Measurements from ENCODE around the gene PDS5A. TPM values are rescaled to one million over a fixed set of nuclear protein-coding genes. Genes with fewer than 3 reads are reported as not detected.
A peak's percentile ranks its signal among the peaks of the same experiment; 100 is the strongest.

PDS5A gene
- total RNA-seq, 1 donor from 2014 or later, result 66.0 TPM

- Mint-ChIP-seq H3K27me3 (ENCODE audit: unreplicated experiment) (peaks cover 3% of the 10 kb centered on the region), H3K4me3 (ENCODE audit: unreplicated experiment) (no peak overlapping the region), H3K4me1 (ENCODE audit: low read depth, unreplicated experiment) (peaks cover 18% of the 10 kb centered on the region), H3K9me3 (ENCODE audit: unreplicated experiment) (peaks cover 2% of the 10 kb centered on the region), H3K36me3 (ENCODE audit: unreplicated experiment) (no peaks in the 10 kb centered on the region), H3K27ac (ENCODE audit: unreplicated experiment) (no peak overlapping the region)
- TF ChIP-seq CTCF (IDR thresholded peaks at IDR 0.05; ENCODE audit: partially characterized antibody, unreplicated experiment), result no peak
- no peak for DNase-seq
Measured at GRCh38 chr4:39932776-39933402, 44.8 kb downstream of the PDS5A start.

GRCh38 chr4:39931441-39931901 lies 46.2 kb downstream of the PDS5A start:
- Mint-ChIP-seq H3K9me3 (ENCODE audit: unreplicated experiment) (peaks cover 2% of the 10 kb centered on the region), H3K27ac (ENCODE audit: unreplicated experiment) (no peak overlapping the region), H3K4me1 (ENCODE audit: low read depth, unreplicated experiment) (peaks cover 15% of the 10 kb centered on the region), H3K4me3 (ENCODE audit: unreplicated experiment) (no peak overlapping the region), H3K27me3 (ENCODE audit: unreplicated experiment) (peaks cover 4% of the 10 kb centered on the region), H3K36me3 (ENCODE audit: unreplicated experiment) (no peaks in the 10 kb centered on the region)
- no peak for DNase-seq
- TF ChIP-seq CTCF (IDR thresholded peaks at IDR 0.05; ENCODE audit: partially characterized antibody, unreplicated experiment), result no peak

GRCh38 chr4:39928538-39928937 lies 49.2 kb downstream of the PDS5A start:
- Mint-ChIP-seq H3K4me3 (ENCODE audit: unreplicated experiment) (peak overlapping the region; percentile 55), H3K27me3 (ENCODE audit: unreplicated experiment) (peaks cover 4% of the 10 kb centered on the region), H3K27ac (ENCODE audit: unreplicated experiment) (peak overlapping the region; percentile 91), H3K36me3 (ENCODE audit: unreplicated experiment) (no peaks in the 10 kb centered on the region), H3K4me1 (ENCODE audit: low read depth, unreplicated experiment) (peaks cover 8% of the 10 kb centered on the region), H3K9me3 (ENCODE audit: unreplicated experiment) (peaks cover 4% of the 10 kb centered on the region)
- no peak for TF ChIP-seq CTCF (IDR thresholded peaks at IDR 0.05; ENCODE audit: partially characterized antibody, unreplicated experiment)
- peak; percentile 62 for DNase-seq

GRCh38 chr4:39924014-39924413 lies 53.7 kb downstream of the PDS5A start:
- no peak for TF ChIP-seq CTCF (IDR thresholded peaks at IDR 0.05; ENCODE audit: partially characterized antibody, unreplicated experiment)
- Mint-ChIP-seq H3K4me3 (ENCODE audit: unreplicated experiment) (no peak overlapping the region), H3K27me3 (ENCODE audit: unreplicated experiment) (peaks cover 4% of the 10 kb centered on the region), H3K9me3 (ENCODE audit: unreplicated experiment) (peaks cover 4% of the 10 kb centered on the region), H3K27ac (ENCODE audit: unreplicated experiment) (no peak overlapping the region), H3K36me3 (ENCODE audit: unreplicated experiment) (no peaks in the 10 kb centered on the region), H3K4me1 (ENCODE audit: low read depth, unreplicated experiment) (peaks cover 6% of the 10 kb centered on the region)
- DNase-seq, result no peak

GRCh38 chr4:39922399-39922798 lies 55.3 kb downstream of the PDS5A start:
- H3K9me3 Mint-ChIP-seq (ENCODE audit: unreplicated experiment), result peaks cover 2% of the 10 kb centered on the region
- no peaks in the 10 kb centered on the region for H3K36me3 Mint-ChIP-seq (ENCODE audit: unreplicated experiment)
- no peaks in the 10 kb centered on the region for H3K4me1 Mint-ChIP-seq (ENCODE audit: low read depth, unreplicated experiment)
- TF ChIP-seq CTCF (IDR thresholded peaks at IDR 0.05; ENCODE audit: partially characterized antibody, unreplicated experiment), result no peak
- no peak overlapping the region for H3K27ac Mint-ChIP-seq (ENCODE audit: unreplicated experiment)
- no peak for DNase-seq
- no peak overlapping the region for H3K4me3 Mint-ChIP-seq (ENCODE audit: unreplicated experiment)
- no peaks in the 10 kb centered on the region for H3K27me3 Mint-ChIP-seq (ENCODE audit: unreplicated experiment)
